GM23338 (cell line): ENCODE results near the gene HARBI1. TPM values are rescaled to one million over a fixed set of nuclear protein-coding genes. Genes with fewer than 3 reads are reported as not detected.

Experiments used
- ATAC-seq: fragments of 200-7000 bp; cut with Tn5 transposase; 3 replicates; pipeline ENCODE4 v1.9.1; 2020
- DNase-seq: peaks from one replicate; pipeline ENCODE4 v3.0.0-alpha.2; 2015; ENCODE audit warnings: low spot score
- H2AFZ ChIP-seq: fragments of 200-600 bp; sonication (generic); 2 replicates; pipeline ENCODE4 v1.8.0; 2016; ENCODE audit warnings: antibody characterized with exemption, mild to moderate bottlenecking, moderate library complexity
- H3F3A ChIP-seq: fragments of 200-600 bp; sonication (generic); replicated peaks from 2 replicates; pipeline ENCODE4 v1.8.0; 2017; ENCODE audit warnings: antibody characterized with exemption, mixed run types, low read depth
- H3K27ac ChIP-seq: fragments of 200-600 bp; sonication (generic); 2 replicates; pipeline ENCODE4 v1.6.1; 2016; ENCODE audit warnings: low read depth
- H3K27me3 ChIP-seq: fragments of 200-600 bp; sonication (generic); 2 replicates; pipeline ENCODE4 v1.8.0; 2016; ENCODE audit warnings: mild to moderate bottlenecking, mixed run types, moderate library complexity; ENCODE audit not compliant: insufficient read depth
- H3K36me3 ChIP-seq: fragments of 200-600 bp; sonication (generic); 2 replicates; pipeline ENCODE4 v1.8.0; 2016; ENCODE audit warnings: mild to moderate bottlenecking; ENCODE audit not compliant: insufficient read depth
- H3K4me1 ChIP-seq: fragments of 200-600 bp; sonication (generic); 2 replicates; pipeline ENCODE4 v1.8.0; 2016; ENCODE audit warnings: mild to moderate bottlenecking, moderate library complexity; ENCODE audit not compliant: insufficient read depth
- H3K4me2 ChIP-seq: fragments of 200-600 bp; sonication (generic); 2 replicates; pipeline ENCODE4 v1.7.1; 2017; ENCODE audit warnings: mixed run types
- H3K4me3 ChIP-seq: fragments of 200-600 bp; sonication (generic); 2 replicates; pipeline ENCODE4 v1.6.1; 2016; ENCODE audit warnings: mixed run types
- H3K79me2 ChIP-seq: fragments of 200-600 bp; sonication (generic); replicated peaks from 2 replicates; pipeline ENCODE4 v1.8.0; 2017; ENCODE audit warnings: mild to moderate bottlenecking; ENCODE audit not compliant: insufficient read depth
- H3K9me2 ChIP-seq: fragments of 200-600 bp; sonication (generic); 2 replicates; pipeline ENCODE4 v1.8.0; 2017; ENCODE audit not compliant: insufficient read depth
- H4K20me1 ChIP-seq: fragments of 200-600 bp; sonication (generic); replicated peaks from 2 replicates; pipeline ENCODE4 v1.8.0; 2017; ENCODE audit warnings: mild to moderate bottlenecking; ENCODE audit not compliant: insufficient read depth
- H3K27ac Mint-ChIP-seq: 2 replicates; pipeline ENCODE4 v1.8.0; 2020; ENCODE audit warnings: inconsistent platforms, mild to moderate bottlenecking, moderate library complexity, mixed read lengths
- H3K27me3 Mint-ChIP-seq: 3 replicates; pipeline ENCODE4 v1.8.0; 2022; ENCODE audit warnings: low read depth, mild to moderate bottlenecking, moderate library complexity, mixed read lengths, inconsistent platforms; ENCODE audit not compliant: insufficient read depth, poor library complexity
- H3K36me3 Mint-ChIP-seq: 3 replicates; pipeline ENCODE4 v1.8.0; 2021; ENCODE audit warnings: low read depth, mild to moderate bottlenecking, inconsistent platforms, moderate library complexity, mixed read lengths
- H3K4me1 Mint-ChIP-seq: 3 replicates; pipeline ENCODE4 v1.8.0; 2020; ENCODE audit warnings: mild to moderate bottlenecking, inconsistent platforms, mixed read lengths
- H3K4me3 Mint-ChIP-seq: 3 replicates; pipeline ENCODE4 v1.8.0; 2021; ENCODE audit warnings: moderate library complexity, mild to moderate bottlenecking, inconsistent platforms, mixed read lengths
- H3K9me3 Mint-ChIP-seq: 3 replicates; pipeline ENCODE4 v1.8.0; 2020; ENCODE audit warnings: moderate library complexity, mild to moderate bottlenecking, inconsistent platforms, mixed read lengths
- CREB1 ChIP-seq: fragments of 250-450 bp; sonication (Bioruptor Pico); IDR thresholded peaks from 2 replicates; pipeline ENCODE4 v1.5.0; 2020; ENCODE audit warnings: low read depth, mild to moderate bottlenecking, moderate library complexity
- EZH2 ChIP-seq: fragments of 200-600 bp; sonication (generic); IDR thresholded peaks from one replicate; pipeline ENCODE4 v1.8.0; 2017; ENCODE audit warnings: antibody characterized with exemption, mild to moderate bottlenecking, low read depth; ENCODE audit not compliant: unreplicated experiment
- EZH2phosphoT487 ChIP-seq: fragments of 200-600 bp; sonication (generic); IDR thresholded peaks from one replicate; pipeline ENCODE4 v1.8.1; 2018; ENCODE audit warnings: antibody characterized with exemption; ENCODE audit not compliant: unreplicated experiment
- JUNB ChIP-seq: IDR thresholded peaks from one replicate; pipeline ENCODE4 v1.6.1; 2016; ENCODE audit warnings: antibody characterized with exemption; ENCODE audit not compliant: unreplicated experiment
- NANOG ChIP-seq: IDR thresholded peaks from 2 replicates; pipeline ENCODE4 v1.6.1; 2016; ENCODE audit warnings: antibody characterized with exemption, borderline replicate concordance
- ZNF114 ChIP-seq: fragments of 250-450 bp; sonication (Bioruptor Pico); IDR thresholded peaks from 2 replicates; pipeline ENCODE4 v1.5.0; 2020; ENCODE audit warnings: mild to moderate bottlenecking, moderate library complexity
- polyA plus RNA-seq: library from polyadenylated mRNA; unstranded; fragments of >200 nt; fragmentation: Nextera tagmentation; extraction: Ambion mirVana; gene quantifications from 2 replicates; pipeline ENCODE4 v1.2.1, GENCODE V29; 2016
- total RNA-seq: library from RNA; depleted of rRNA; stranded (reverse); fragments of >200 nt; shearing (Covaris generic); gene quantifications from 2 replicates; pipeline ENCODE4 v1.2.3, GENCODE V29; 2014
- TF ChIP-seq, protein P1 (sequence below): fragments of 250-450 bp; sonication (Bioruptor Pico); IDR thresholded peaks from 2 replicates; pipeline ENCODE4 v1.5.0; 2020; ENCODE audit warnings: mild to moderate bottlenecking, moderate library complexity
- TF ChIP-seq, protein P2 (sequence below), 2 experiments: fragments of 200-600 bp in 1 of 2; sonication (generic) in 1 of 2; conservative IDR thresholded peaks; 2 replicates each; pipeline versions ENCODE4 v1.5.1 to v1.6.1; 2016 to 2017; ENCODE audit warnings: antibody characterized with exemption in 2 of 2, low read depth in 2 of 2, mild to moderate bottlenecking in 2 of 2, moderate library complexity in 1 of 2
- TF ChIP-seq, protein P3 (sequence below): IDR thresholded peaks from one replicate; pipeline ENCODE4 v1.6.1; 2018; ENCODE audit warnings: antibody characterized with exemption; ENCODE audit not compliant: unreplicated experiment
- TF ChIP-seq, protein P4 (sequence below): IDR thresholded peaks from 2 replicates; pipeline ENCODE4 v1.6.1; 2016; ENCODE audit warnings: antibody characterized with exemption

The HARBI1 gene
- total and polyA plus RNA-seq, 2 experiments from 2014 or later, result 4.2 to 6.5 TPM

DNA sequence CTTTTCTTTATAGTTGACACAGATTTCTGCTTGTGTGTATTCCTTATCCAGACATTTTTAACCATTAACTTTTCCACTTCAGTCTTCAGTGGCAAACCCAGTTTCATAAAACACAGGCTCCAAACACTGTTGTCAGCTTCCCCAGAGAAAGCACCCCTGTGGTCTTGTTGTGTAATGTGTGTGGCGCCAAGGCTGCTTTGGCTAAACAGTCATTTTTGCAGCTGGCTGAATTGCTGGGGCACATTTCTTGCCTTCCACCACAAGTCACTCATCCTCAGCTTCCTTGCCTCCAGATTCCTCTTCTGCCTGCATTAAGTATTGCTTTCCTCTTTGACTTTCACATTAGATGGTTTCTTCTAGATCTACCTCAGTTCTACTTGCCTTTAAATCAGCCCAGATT lies 42.9 kb upstream of the HARBI1 start:
- no peaks in the 10 kb centered on the region for H3K79me2 ChIP-seq
- H3K27me3 Mint-ChIP-seq, result no peaks in the 10 kb centered on the region
- H3K4me1 Mint-ChIP-seq, result no peaks in the 10 kb centered on the region
- H3K27me3 ChIP-seq, result no peaks in the 10 kb centered on the region
- H3F3A ChIP-seq, result 0 out of 2 replicates have a peak, but pooled peaks cover 4% of the 10 kb centered on the region
- H3K9me2 ChIP-seq, result no peaks in the 10 kb centered on the region
- peaks cover 37% of the 10 kb centered on the region for H3K36me3 ChIP-seq
- no peaks in the 10 kb centered on the region for H3K4me1 ChIP-seq
- H3K36me3 Mint-ChIP-seq, result peaks cover 53% of the 10 kb centered on the region
- no peak overlapping the region for H3K4me3 Mint-ChIP-seq
- no peak overlapping the region for H3K4me2 ChIP-seq
- ATAC-seq (no peak), DNase-seq (no peak)
- no peak overlapping the region for H3K27ac ChIP-seq
- H3K27ac Mint-ChIP-seq, result no peak overlapping the region
- no peaks in the 10 kb centered on the region; the same call in 1 of the 2 replicates for H4K20me1 ChIP-seq
- no peak overlapping the region for H3K4me3 ChIP-seq
- no peak for TF ChIP-seq EZH2phosphoT487
- TF ChIP-seq EZH2, result no peak
- TF ChIP-seq, protein P1, sequence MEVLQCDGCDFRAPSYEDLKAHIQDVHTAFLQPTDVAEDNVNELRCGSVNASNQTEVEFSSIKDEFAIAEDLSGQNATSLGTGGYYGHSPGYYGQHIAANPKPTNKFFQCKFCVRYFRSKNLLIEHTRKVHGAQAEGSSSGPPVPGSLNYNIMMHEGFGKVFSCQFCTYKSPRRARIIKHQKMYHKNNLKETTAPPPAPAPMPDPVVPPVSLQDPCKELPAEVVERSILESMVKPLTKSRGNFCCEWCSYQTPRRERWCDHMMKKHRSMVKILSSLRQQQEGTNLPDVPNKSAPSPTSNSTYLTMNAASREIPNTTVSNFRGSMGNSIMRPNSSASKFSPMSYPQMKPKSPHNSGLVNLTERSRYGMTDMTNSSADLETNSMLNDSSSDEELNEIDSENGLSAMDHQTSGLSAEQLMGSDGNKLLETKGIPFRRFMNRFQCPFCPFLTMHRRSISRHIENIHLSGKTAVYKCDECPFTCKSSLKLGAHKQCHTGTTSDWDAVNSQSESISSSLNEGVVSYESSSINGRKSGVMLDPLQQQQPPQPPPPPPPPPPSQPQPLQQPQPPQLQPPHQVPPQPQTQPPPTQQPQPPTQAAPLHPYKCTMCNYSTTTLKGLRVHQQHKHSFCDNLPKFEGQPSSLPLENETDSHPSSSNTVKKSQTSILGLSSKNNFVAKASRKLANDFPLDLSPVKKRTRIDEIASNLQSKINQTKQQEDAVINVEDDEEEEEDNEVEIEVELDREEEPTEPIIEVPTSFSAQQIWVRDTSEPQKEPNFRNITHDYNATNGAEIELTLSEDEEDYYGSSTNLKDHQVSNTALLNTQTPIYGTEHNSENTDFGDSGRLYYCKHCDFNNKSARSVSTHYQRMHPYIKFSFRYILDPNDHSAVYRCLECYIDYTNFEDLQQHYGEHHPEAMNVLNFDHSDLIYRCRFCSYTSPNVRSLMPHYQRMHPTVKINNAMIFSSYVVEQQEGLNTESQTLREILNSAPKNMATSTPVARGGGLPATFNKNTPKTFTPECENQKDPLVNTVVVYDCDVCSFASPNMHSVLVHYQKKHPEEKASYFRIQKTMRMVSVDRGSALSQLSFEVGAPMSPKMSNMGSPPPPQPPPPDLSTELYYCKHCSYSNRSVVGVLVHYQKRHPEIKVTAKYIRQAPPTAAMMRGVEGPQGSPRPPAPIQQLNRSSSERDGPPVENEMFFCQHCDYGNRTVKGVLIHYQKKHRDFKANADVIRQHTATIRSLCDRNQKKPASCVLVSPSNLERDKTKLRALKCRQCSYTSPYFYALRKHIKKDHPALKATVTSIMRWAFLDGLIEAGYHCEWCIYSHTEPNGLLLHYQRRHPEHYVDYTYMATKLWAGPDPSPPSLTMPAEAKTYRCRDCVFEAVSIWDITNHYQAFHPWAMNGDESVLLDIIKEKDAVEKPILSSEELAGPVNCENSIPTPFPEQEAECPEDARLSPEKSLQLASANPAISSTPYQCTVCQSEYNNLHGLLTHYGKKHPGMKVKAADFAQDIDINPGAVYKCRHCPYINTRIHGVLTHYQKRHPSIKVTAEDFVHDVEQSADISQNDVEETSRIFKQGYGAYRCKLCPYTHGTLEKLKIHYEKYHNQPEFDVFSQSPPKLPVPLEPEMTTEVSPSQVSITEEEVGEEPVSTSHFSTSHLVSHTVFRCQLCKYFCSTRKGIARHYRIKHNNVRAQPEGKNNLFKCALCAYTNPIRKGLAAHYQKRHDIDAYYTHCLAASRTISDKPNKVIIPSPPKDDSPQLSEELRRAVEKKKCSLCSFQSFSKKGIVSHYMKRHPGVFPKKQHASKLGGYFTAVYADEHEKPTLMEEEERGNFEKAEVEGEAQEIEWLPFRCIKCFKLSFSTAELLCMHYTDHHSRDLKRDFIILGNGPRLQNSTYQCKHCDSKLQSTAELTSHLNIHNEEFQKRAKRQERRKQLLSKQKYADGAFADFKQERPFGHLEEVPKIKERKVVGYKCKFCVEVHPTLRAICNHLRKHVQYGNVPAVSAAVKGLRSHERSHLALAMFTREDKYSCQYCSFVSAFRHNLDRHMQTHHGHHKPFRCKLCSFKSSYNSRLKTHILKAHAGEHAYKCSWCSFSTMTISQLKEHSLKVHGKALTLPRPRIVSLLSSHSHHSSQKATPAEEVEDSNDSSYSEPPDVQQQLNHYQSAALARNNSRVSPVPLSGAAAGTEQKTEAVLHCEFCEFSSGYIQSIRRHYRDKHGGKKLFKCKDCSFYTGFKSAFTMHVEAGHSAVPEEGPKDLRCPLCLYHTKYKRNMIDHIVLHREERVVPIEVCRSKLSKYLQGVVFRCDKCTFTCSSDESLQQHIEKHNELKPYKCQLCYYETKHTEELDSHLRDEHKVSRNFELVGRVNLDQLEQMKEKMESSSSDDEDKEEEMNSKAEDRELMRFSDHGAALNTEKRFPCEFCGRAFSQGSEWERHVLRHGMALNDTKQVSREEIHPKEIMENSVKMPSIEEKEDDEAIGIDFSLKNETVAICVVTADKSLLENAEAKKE (CRISPR knock-in tag), result no peak
- TF ChIP-seq, protein P2, sequence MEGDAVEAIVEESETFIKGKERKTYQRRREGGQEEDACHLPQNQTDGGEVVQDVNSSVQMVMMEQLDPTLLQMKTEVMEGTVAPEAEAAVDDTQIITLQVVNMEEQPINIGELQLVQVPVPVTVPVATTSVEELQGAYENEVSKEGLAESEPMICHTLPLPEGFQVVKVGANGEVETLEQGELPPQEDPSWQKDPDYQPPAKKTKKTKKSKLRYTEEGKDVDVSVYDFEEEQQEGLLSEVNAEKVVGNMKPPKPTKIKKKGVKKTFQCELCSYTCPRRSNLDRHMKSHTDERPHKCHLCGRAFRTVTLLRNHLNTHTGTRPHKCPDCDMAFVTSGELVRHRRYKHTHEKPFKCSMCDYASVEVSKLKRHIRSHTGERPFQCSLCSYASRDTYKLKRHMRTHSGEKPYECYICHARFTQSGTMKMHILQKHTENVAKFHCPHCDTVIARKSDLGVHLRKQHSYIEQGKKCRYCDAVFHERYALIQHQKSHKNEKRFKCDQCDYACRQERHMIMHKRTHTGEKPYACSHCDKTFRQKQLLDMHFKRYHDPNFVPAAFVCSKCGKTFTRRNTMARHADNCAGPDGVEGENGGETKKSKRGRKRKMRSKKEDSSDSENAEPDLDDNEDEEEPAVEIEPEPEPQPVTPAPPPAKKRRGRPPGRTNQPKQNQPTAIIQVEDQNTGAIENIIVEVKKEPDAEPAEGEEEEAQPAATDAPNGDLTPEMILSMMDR (conservative IDR thresholded peaks at IDR 0.05; ENCODE audit: low read depth in 2 of 2), result no peak
- TF ChIP-seq NANOG, result no peak
- TF ChIP-seq JUNB, result no peak
- TF ChIP-seq CREB1 (CRISPR knock-in tag), result no peak
- TF ChIP-seq, protein P3, sequence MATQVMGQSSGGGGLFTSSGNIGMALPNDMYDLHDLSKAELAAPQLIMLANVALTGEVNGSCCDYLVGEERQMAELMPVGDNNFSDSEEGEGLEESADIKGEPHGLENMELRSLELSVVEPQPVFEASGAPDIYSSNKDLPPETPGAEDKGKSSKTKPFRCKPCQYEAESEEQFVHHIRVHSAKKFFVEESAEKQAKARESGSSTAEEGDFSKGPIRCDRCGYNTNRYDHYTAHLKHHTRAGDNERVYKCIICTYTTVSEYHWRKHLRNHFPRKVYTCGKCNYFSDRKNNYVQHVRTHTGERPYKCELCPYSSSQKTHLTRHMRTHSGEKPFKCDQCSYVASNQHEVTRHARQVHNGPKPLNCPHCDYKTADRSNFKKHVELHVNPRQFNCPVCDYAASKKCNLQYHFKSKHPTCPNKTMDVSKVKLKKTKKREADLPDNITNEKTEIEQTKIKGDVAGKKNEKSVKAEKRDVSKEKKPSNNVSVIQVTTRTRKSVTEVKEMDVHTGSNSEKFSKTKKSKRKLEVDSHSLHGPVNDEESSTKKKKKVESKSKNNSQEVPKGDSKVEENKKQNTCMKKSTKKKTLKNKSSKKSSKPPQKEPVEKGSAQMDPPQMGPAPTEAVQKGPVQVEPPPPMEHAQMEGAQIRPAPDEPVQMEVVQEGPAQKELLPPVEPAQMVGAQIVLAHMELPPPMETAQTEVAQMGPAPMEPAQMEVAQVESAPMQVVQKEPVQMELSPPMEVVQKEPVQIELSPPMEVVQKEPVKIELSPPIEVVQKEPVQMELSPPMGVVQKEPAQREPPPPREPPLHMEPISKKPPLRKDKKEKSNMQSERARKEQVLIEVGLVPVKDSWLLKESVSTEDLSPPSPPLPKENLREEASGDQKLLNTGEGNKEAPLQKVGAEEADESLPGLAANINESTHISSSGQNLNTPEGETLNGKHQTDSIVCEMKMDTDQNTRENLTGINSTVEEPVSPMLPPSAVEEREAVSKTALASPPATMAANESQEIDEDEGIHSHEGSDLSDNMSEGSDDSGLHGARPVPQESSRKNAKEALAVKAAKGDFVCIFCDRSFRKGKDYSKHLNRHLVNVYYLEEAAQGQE, result no peak
- TF ChIP-seq, protein P4, sequence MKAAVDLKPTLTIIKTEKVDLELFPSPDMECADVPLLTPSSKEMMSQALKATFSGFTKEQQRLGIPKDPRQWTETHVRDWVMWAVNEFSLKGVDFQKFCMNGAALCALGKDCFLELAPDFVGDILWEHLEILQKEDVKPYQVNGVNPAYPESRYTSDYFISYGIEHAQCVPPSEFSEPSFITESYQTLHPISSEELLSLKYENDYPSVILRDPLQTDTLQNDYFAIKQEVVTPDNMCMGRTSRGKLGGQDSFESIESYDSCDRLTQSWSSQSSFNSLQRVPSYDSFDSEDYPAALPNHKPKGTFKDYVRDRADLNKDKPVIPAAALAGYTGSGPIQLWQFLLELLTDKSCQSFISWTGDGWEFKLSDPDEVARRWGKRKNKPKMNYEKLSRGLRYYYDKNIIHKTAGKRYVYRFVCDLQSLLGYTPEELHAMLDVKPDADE, result no peak
- no peak for TF ChIP-seq ZNF114 (CRISPR knock-in tag)
- no peak overlapping the region for H2AFZ ChIP-seq
- no peaks in the 10 kb centered on the region for H3K9me3 Mint-ChIP-seq
